ENCODE results near the gene RSPRY1. TPM values are rescaled to one million over a fixed set of nuclear protein-coding genes. Genes with fewer than 3 reads are reported as not detected.

Gene RSPRY1
- total RNA-seq = 34.9 TPM
- long read RNA-seq, transcript RSPRY1-201 (15 exons, 3,547 nt) = major isoform, 37 of 67 reads
- long read RNA-seq, partial matches to known transcripts = 4 of 67 reads
- long read RNA-seq, other reads (novel, unspliced or antisense) = 23 of 67 reads

- H3K4me3 ChIP-seq = peak within 1 kb of the TSS; percentile 93
- peak; percentile 97 to 98 for ATAC-seq
- H3K4me1 ChIP-seq = peaks cover 29% of the 10 kb centered on the region
- no peaks in the 10 kb centered on the region for H3K36me3 ChIP-seq
- peak; percentile 98 for DNase-seq
- peak within 1 kb of the TSS; percentile 91 for H3K27ac ChIP-seq
- no peaks in the 10 kb centered on the region for H3K9me3 ChIP-seq
- intact Hi-C loops (cut with DNase I) = no loop called here
- TF ChIP-seq CTCF (IDR thresholded peaks at IDR 0.05) = no peak
- H3K27me3 ChIP-seq (ENCODE audit: low read depth) = no peaks in the 10 kb centered on the region
Observed at GRCh38 chr16:57185945-57186871, at the start of gene RSPRY1, which contains the start of gene PSME3IP1. TSS of gene RSPRY1 (plus strand) at chr16:57186329. CDS start at chr16:57204659, 18,330 bp downstream. TSS of gene PSME3IP1 (minus strand) at chr16:57186039. CDS start at chr16:57173854, 12,185 bp downstream.

- no peak overlapping the region for H3K4me3 ChIP-seq
- H3K27me3 ChIP-seq (ENCODE audit: low read depth) = no peaks in the 10 kb centered on the region
- no peak for TF ChIP-seq CTCF (IDR thresholded peaks at IDR 0.05)
- H3K27ac ChIP-seq = no peak overlapping the region
- H3K4me1 ChIP-seq = peaks cover 40% of the 10 kb centered on the region
- DNase-seq = no peak
- intact Hi-C loops (cut with DNase I) = no loop called here
- H3K36me3 ChIP-seq = peaks cover 5% of the 10 kb centered on the region
- ATAC-seq = no peak
- H3K9me3 ChIP-seq = no peaks in the 10 kb centered on the region
Observed at GRCh38 chr16:57137043-57137442, 49.1 kb upstream of the RSPRY1 start.

GRCh38 chr16:57137566-57138273 lies 48.4 kb upstream of the RSPRY1 start:
- ATAC-seq = no peak
- H3K27ac ChIP-seq = no peak overlapping the region
- no peak for DNase-seq

GRCh38 chr16:57138281-57138935 lies 47.7 kb upstream of the RSPRY1 start:
- H3K27ac ChIP-seq = peak overlapping the region; percentile 53
- intact Hi-C loops (cut with DNase I) = no loop called here
- H3K9me3 ChIP-seq = no peaks in the 10 kb centered on the region
- H3K4me3 ChIP-seq = no peak overlapping the region
- peaks cover 49% of the 10 kb centered on the region for H3K4me1 ChIP-seq
- ATAC-seq (no peak), DNase-seq (no peak)
- H3K36me3 ChIP-seq = peaks cover 8% of the 10 kb centered on the region
- no peak for TF ChIP-seq CTCF (IDR thresholded peaks at IDR 0.05)
- no peaks in the 10 kb centered on the region for H3K27me3 ChIP-seq (ENCODE audit: low read depth)

More at GRCh38 chr16:57137566-57138273, 48.4 kb upstream of the RSPRY1 start:
- Histone ChIP-seq H3K4me3 (no peak overlapping the region), H3K4me1 (peaks cover 42% of the 10 kb centered on the region), H3K27me3 (ENCODE audit: low read depth) (no peaks in the 10 kb centered on the region), H3K36me3 (peaks cover 5% of the 10 kb centered on the region), H3K9me3 (no peaks in the 10 kb centered on the region)
- TF ChIP-seq CTCF (IDR thresholded peaks at IDR 0.05) = no peak
- intact Hi-C loops (cut with DNase I) = no loop called here
